Immature natural killer cell (primary cell): ENCODE data around the gene PKIB. TPM values are rescaled to one million over a fixed set of nuclear protein-coding genes. Genes with fewer than 3 reads are reported as not detected.

Experiments used
- DNase-seq, 3 donors: peaks; one replicate each; pipeline ENCODE4 v3.0.0; 2022; ENCODE audit warnings: mixed read lengths in 1 of 3
- H3K27ac Mint-ChIP-seq, 6 donors: one replicate each; pipeline ENCODE4 v1.8.0; 2020; ENCODE audit warnings: mixed read lengths in 6 of 6, mild to moderate bottlenecking in 5 of 6, inconsistent platforms in 4 of 6, moderate library complexity in 3 of 6
- H3K27me3 Mint-ChIP-seq, 3 donors: one replicate each; pipeline ENCODE4 v1.8.0; 2020 to 2021; ENCODE audit warnings: low read depth in 3 of 3, mild to moderate bottlenecking in 3 of 3, mixed read lengths in 3 of 3, moderate library complexity in 3 of 3, inconsistent platforms in 1 of 3
- H3K36me3 Mint-ChIP-seq, 3 donors: one replicate each; pipeline ENCODE4 v1.8.0; 2020; ENCODE audit warnings: mixed read lengths in 3 of 3, inconsistent platforms in 2 of 3, mild to moderate bottlenecking in 2 of 3
- H3K4me1 Mint-ChIP-seq, 2 donors: one replicate each; pipeline ENCODE4 v1.8.0; 2020; ENCODE audit warnings: inconsistent platforms in 2 of 2, mild to moderate bottlenecking in 2 of 2, mixed read lengths in 2 of 2, moderate library complexity in 1 of 2
- H3K4me3 Mint-ChIP-seq, 5 donors: one replicate each; pipeline ENCODE4 v1.8.0; 2020; ENCODE audit warnings: mild to moderate bottlenecking in 5 of 5, mixed read lengths in 5 of 5, inconsistent platforms in 3 of 5, moderate library complexity in 3 of 5
- H3K9me3 Mint-ChIP-seq, 6 donors: one replicate each; pipeline ENCODE4 v1.8.0; 2020; ENCODE audit warnings: mild to moderate bottlenecking in 6 of 6, mixed read lengths in 6 of 6, inconsistent platforms in 4 of 6, moderate library complexity in 3 of 6
- polyA plus RNA-seq, 3 donors: library from polyadenylated mRNA; unstranded; fragments of 300-500 nt; fragmentation: Illumina TruSeq; gene quantifications; one replicate each; pipeline ENCODE4 v1.2.3, GENCODE V29; 2021

PKIB gene
- polyA plus RNA-seq, 3 donors from 2014 or later = 2.1 to 5.0 TPM; not detected in 1

GRCh38 chr6:122654012-122654411 lies 43.8 kb downstream of the PKIB start:
- Mint-ChIP-seq H3K27me3 (peaks cover 0 to 2% (median 0%) of the 10 kb centered on the region in 3 donors), H3K36me3 (no peaks in the 10 kb centered on the region), H3K9me3 (peaks cover 0 to 5% (median 3%) of the 10 kb centered on the region in 6 donors), H3K4me3 (no peak overlapping the region), H3K4me1 (no peaks in the 10 kb centered on the region), H3K27ac (no peak overlapping the region)
- no peak for DNase-seq

DNA sequence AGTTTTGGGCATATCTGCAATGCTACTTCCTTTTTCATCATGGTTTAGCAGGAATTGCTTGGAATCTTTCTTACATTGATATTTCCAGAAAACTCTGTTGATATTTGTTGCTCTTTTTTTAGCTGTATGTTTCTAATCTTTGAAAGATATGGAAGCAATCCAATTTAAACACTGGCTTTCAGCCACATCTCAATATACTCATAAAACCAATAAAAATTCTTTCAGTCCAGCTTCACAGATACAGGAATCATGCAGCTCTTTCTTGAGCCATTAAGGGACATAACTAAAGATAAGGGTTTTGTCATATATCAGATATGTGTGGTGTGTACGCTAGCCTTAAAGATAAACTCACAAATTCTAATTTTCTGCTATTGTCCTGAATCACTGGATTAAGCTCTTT lies 47.4 kb downstream of the PKIB start:
- H3K4me3 Mint-ChIP-seq = no peak overlapping the region
- no peaks in the 10 kb centered on the region for H3K36me3 Mint-ChIP-seq
- DNase-seq = no peak
- peaks cover 0 to 5% (median 3%) of the 10 kb centered on the region in 6 donors for H3K9me3 Mint-ChIP-seq
- peaks cover 0 to 2% (median 0%) of the 10 kb centered on the region in 3 donors for H3K27me3 Mint-ChIP-seq
- no peaks in the 10 kb centered on the region for H3K4me1 Mint-ChIP-seq
- no peak overlapping the region for H3K27ac Mint-ChIP-seq

GRCh38 chr6:122660296-122660695 lies 50.1 kb downstream of the PKIB start:
- Mint-ChIP-seq H3K36me3 (no peaks in the 10 kb centered on the region), H3K27ac (no peak overlapping the region), H3K4me1 (no peaks in the 10 kb centered on the region), H3K9me3 (peaks cover 0 to 1% (median 0%) of the 10 kb centered on the region in 6 donors), H3K27me3 (no peaks in the 10 kb centered on the region), H3K4me3 (no peak overlapping the region)
- DNase-seq = no peak

DNA sequence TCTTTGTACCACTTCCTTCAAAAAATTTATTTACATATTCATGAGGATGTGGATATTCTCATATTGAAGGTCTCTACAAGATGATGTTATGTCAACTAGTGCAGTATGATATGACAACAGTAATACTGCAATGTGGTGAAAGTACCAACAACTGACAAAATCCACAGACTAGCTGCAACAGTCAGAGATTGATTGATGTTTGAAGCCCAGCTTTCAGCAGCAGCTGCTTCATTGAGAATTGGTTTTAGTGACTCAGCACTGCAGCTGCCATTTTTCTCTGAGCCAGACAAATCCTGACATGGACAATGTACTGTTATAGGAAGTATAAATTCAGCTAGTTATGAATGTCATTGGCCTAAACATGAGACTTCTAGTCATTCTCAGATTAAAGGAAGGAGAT lies 53.8 kb downstream of the PKIB start:
- H3K9me3 Mint-ChIP-seq = peaks cover 0 to 1% (median 0%) of the 10 kb centered on the region in 6 donors
- H3K4me3 Mint-ChIP-seq = no peak overlapping the region
- H3K27ac Mint-ChIP-seq = no peak overlapping the region
- DNase-seq = no peak
- no peaks in the 10 kb centered on the region for H3K4me1 Mint-ChIP-seq
- H3K36me3 Mint-ChIP-seq = no peaks in the 10 kb centered on the region
- peaks cover 0 to 5% (median 0%) of the 10 kb centered on the region in 3 donors for H3K27me3 Mint-ChIP-seq

GRCh38 chr6:122665929-122666328 lies 55.7 kb downstream of the PKIB start:
- Mint-ChIP-seq H3K36me3 (no peaks in the 10 kb centered on the region), H3K9me3 (peaks cover 0 to 1% (median 0%) of the 10 kb centered on the region in 6 donors), H3K4me1 (no peaks in the 10 kb centered on the region)

GRCh38 chr6:122666418-122666817 lies 56.2 kb downstream of the PKIB start:
- no peak for DNase-seq
- Mint-ChIP-seq H3K27ac (no peak overlapping the region), H3K27me3 (peaks cover 0 to 5% (median 0%) of the 10 kb centered on the region in 3 donors), H3K4me1 (no peaks in the 10 kb centered on the region), H3K4me3 (no peak overlapping the region), H3K9me3 (peaks cover 0 to 2% (median under 1%) of the 10 kb centered on the region in 6 donors), H3K36me3 (no peaks in the 10 kb centered on the region)

More at GRCh38 chr6:122665929-122666328, 55.7 kb downstream of the PKIB start:
- no peak overlapping the region for H3K27ac Mint-ChIP-seq
- H3K27me3 Mint-ChIP-seq = peaks cover 0 to 5% (median 0%) of the 10 kb centered on the region in 3 donors
- no peak overlapping the region for H3K4me3 Mint-ChIP-seq
- no peak for DNase-seq

DNA sequence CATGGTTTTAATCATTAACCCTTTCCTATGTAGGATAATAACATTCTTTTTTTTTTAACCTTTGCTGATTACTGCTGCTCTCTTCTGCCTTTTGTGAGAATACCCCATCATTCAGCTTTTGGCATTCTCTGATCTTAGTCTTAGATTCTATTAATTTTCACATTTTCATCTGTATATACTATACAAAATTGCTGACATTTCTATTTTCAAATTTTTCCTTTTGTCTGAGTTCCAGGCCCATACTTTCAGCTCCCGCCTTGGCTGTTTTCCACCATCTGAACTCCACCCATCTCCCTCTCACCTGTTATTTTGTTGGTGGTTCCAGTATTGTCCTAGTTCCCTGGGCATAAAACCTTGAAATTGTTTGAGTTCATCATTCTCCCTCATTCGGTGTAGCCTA lies 59.2 kb downstream of the PKIB start:
- Mint-ChIP-seq H3K9me3 (peaks cover 0 to 4% (median under 1%) of the 10 kb centered on the region in 6 donors), H3K27ac (no peak overlapping the region), H3K4me3 (no peak overlapping the region), H3K27me3 (peaks cover 0 to 8% (median 0%) of the 10 kb centered on the region in 3 donors), H3K36me3 (peaks cover 0 to 4% (median 0%) of the 10 kb centered on the region in 3 donors), H3K4me1 (no peaks in the 10 kb centered on the region)
- no peak for DNase-seq

DNA sequence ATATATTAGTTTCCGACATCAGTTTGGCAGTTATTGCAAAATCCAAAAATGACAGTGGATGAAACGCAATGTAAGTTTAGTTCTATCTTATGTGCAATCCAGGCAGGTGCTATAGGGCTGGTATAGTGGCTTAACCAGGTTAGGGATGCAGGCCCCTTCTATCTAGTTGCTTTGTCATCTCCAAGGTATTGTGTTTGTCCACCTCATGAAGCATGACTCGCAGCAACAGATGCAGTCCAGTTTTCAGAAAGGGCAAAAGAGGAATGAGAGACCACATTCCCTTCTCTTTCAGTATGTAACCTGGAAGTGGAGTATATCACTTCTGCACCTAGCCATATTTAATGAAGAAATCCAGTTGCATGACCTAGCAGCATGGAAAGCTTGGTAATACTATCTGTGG lies 59.7 kb downstream of the PKIB start:
- peaks cover 0 to 4% (median 0%) of the 10 kb centered on the region in 3 donors for H3K36me3 Mint-ChIP-seq
- H3K27me3 Mint-ChIP-seq = peaks cover 0 to 8% (median 0%) of the 10 kb centered on the region in 3 donors
- H3K4me3 Mint-ChIP-seq = no peak overlapping the region
- H3K4me1 Mint-ChIP-seq = no peaks in the 10 kb centered on the region
- DNase-seq = no peak
- H3K27ac Mint-ChIP-seq = no peak overlapping the region
- peaks cover 0 to 4% (median under 1%) of the 10 kb centered on the region in 6 donors for H3K9me3 Mint-ChIP-seq

GRCh38 chr6:122671251-122671650 lies 61.0 kb downstream of the PKIB start:
- Mint-ChIP-seq H3K27me3 (peaks cover 0 to 3% (median 0%) of the 10 kb centered on the region in 3 donors), H3K4me3 (no peak overlapping the region), H3K9me3 (peaks cover 0 to 4% (median under 1%) of the 10 kb centered on the region in 6 donors), H3K4me1 (no peaks in the 10 kb centered on the region), H3K36me3 (peaks cover 0 to 4% (median 0%) of the 10 kb centered on the region in 3 donors), H3K27ac (no peak overlapping the region)
- DNase-seq = no peak

GRCh38 chr6:122673343-122673961 lies 63.2 kb downstream of the PKIB start:
- Mint-ChIP-seq H3K9me3 (peaks cover 0 to 4% (median under 1%) of the 10 kb centered on the region in 6 donors), H3K27me3 (peaks cover 0 to 3% (median 0%) of the 10 kb centered on the region in 3 donors), H3K4me3 (no peak overlapping the region), H3K36me3 (peaks cover 0 to 4% (median 0%) of the 10 kb centered on the region in 3 donors), H3K4me1 (no peaks in the 10 kb centered on the region), H3K27ac (no peak overlapping the region)
- DNase-seq = no peak

GRCh38 chr6:122676146-122676545 lies 65.9 kb downstream of the PKIB start:
- H3K36me3 Mint-ChIP-seq = peaks cover 0 to 4% (median 0%) of the 10 kb centered on the region in 3 donors
- no peak overlapping the region for H3K27ac Mint-ChIP-seq
- H3K27me3 Mint-ChIP-seq = peaks cover 0 to 3% (median 2%) of the 10 kb centered on the region in 3 donors
- H3K4me1 Mint-ChIP-seq = no peaks in the 10 kb centered on the region
- DNase-seq = no peak
- H3K4me3 Mint-ChIP-seq = no peak overlapping the region
- H3K9me3 Mint-ChIP-seq = peaks cover 0 to 4% (median 1%) of the 10 kb centered on the region in 6 donors

DNA sequence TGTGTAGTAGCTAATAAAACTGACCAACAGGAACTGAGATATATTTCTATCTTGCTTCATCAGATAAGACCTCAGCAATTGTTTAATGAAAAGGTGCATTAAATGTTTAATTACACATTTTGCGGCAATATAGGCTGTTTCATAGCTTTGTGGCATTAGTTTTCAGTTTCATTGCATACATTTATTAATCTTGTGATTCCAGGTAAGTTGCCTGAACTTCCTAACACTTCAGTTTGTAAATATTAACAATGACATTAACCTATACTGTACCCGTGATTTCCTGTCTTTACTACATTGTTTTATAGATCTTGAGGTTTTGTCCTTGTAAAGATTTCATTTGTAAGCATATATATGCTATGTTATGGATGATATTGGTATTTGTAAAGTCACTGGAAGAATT lies 66.5 kb downstream of the PKIB start:
- peaks cover 0 to 4% (median 0%) of the 10 kb centered on the region in 3 donors for H3K36me3 Mint-ChIP-seq
- H3K27ac Mint-ChIP-seq = no peak overlapping the region
- no peak overlapping the region for H3K4me3 Mint-ChIP-seq
- H3K9me3 Mint-ChIP-seq = peaks cover 0 to 4% (median 0%) of the 10 kb centered on the region in 6 donors
- H3K27me3 Mint-ChIP-seq = peaks cover 0 to 3% (median 2%) of the 10 kb centered on the region in 3 donors
- no peaks in the 10 kb centered on the region for H3K4me1 Mint-ChIP-seq
- DNase-seq = no peak

DNA sequence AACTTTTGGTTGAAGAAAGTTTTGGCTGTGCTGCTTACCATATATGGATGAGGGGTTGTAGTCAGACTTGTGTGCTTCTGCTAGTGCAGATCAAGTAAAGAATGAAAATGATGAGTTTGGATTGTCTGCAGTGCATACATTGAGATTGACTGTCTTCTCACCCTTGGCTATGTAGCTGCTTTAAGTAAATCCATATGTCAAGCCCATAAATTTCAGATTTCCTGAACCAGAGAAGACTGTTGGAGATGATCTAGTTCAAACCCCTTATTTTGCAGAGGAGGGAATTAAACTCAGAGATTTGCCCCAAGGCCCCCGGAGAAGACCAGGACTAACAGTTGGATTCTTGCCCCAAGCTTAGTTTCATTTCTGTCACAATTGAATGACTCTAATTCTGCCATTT lies 67.2 kb downstream of the PKIB start:
- DNase-seq = no peak
- H3K27me3 Mint-ChIP-seq = peaks cover 0 to 2% (median 2%) of the 10 kb centered on the region in 3 donors
- no peak overlapping the region for H3K4me3 Mint-ChIP-seq
- no peaks in the 10 kb centered on the region for H3K4me1 Mint-ChIP-seq
- H3K36me3 Mint-ChIP-seq = peaks cover 0 to 4% (median 0%) of the 10 kb centered on the region in 3 donors
- H3K9me3 Mint-ChIP-seq = peaks cover 0 to 5% (median 0%) of the 10 kb centered on the region in 6 donors
- H3K27ac Mint-ChIP-seq = no peak overlapping the region

DNA sequence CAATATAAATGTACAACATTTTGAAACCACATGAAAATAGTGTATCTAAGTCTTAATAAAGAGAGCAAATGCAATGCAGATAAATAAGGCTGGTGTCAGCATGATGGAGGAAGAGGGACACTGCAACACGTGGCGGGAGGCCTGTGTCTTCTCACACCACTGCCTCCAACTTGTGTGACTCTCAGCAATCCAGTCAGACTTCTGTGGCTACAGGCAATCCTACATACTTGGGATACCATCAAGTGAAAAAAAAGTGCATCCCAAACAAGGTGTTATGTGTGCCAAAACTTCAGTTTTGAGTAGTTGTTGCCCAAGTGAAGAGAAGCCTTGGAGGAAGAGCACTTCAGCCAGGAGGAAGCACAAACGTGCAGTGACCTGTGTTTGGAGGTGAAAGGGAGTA lies 68.6 kb downstream of the PKIB start:
- H3K4me3 Mint-ChIP-seq = no peak overlapping the region
- peaks cover 2 to 4% (median 2%) of the 10 kb centered on the region in 3 donors for H3K27me3 Mint-ChIP-seq
- H3K36me3 Mint-ChIP-seq = peaks cover 0 to under 1% (median 0%) of the 10 kb centered on the region in 3 donors
- peaks cover 0 to 7% (median 0%) of the 10 kb centered on the region in 6 donors for H3K9me3 Mint-ChIP-seq
- no peaks in the 10 kb centered on the region for H3K4me1 Mint-ChIP-seq
- no peak for DNase-seq
- no peak overlapping the region for H3K27ac Mint-ChIP-seq
